ENCODE measurements around the gene SVEP1. TPM values are rescaled to one million over a fixed set of nuclear protein-coding genes. Genes with fewer than 3 reads are reported as not detected.
"Not testable (repeated sequence)": the region's sequence is repeated elsewhere in the genome, so short reads cannot be mapped to it uniquely, and the experiment has no call there.

SVEP1 gene
- total and polyA plus RNA-seq, 9 donors = 13.7 to 35.3 (median 24.8) TPM

DNA sequence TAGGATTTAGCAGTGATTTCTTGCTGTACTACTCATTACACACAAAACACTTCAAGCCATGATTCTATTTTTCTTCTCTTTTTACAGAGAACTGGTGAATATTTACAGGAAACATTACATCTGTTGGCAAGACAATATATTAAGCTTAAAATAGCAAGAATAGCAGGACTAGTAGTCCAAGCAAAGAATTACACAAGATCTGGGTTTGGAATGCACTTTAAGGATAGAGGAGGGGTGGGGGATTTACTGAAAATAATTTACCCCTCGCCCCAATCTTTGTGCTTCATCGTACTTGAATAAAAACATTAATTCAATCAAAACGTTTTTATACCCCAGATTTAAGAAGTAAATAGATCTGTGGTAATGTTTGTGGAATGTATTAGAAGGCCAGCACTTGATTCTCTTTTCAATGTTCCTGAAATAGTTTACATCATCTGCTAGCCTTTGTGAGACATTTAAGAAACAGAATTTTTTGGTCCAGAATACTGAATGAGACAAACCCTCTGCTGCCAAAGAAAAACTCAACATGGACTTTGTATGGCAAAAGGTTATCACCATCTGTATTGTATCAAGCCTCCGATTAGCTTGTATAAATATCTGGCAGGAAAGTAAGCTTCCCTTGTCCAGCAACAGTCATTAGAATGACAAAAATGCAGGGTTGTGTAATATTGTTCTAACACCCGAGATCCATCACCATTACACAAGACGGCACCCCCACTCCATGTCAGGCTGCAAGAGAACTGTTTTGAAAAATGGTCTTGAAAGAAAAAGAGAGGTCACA is 23.8 kb downstream of the SVEP1 start:
- no peaks in the 10 kb centered on the region for H3K36me3 ChIP-seq (ENCODE audit: control insufficient read depth, insufficient read depth, low read length)
- peak; percentile 88 for DNase-seq
- no peaks in the 10 kb centered on the region for H3K27me3 ChIP-seq (ENCODE audit: control insufficient read depth, insufficient read depth, low read length)
- no peaks in the 10 kb centered on the region for H3K9me3 ChIP-seq (replicated peaks; ENCODE audit: control insufficient read depth, low read depth, low read length)
- peak overlapping the region; percentile 63 for H3K27ac ChIP-seq (ENCODE audit: low read length)
- no CpG with 5 or more reads among the region's 6 CpGs for WGBS (ENCODE audit: insufficient coverage)
- no peak overlapping the region for H3K4me3 ChIP-seq (ENCODE audit: low read length)
- H3K4me1 ChIP-seq (ENCODE audit: control insufficient read depth, insufficient read depth, low read length) = peaks cover 2% of the 10 kb centered on the region

DNA sequence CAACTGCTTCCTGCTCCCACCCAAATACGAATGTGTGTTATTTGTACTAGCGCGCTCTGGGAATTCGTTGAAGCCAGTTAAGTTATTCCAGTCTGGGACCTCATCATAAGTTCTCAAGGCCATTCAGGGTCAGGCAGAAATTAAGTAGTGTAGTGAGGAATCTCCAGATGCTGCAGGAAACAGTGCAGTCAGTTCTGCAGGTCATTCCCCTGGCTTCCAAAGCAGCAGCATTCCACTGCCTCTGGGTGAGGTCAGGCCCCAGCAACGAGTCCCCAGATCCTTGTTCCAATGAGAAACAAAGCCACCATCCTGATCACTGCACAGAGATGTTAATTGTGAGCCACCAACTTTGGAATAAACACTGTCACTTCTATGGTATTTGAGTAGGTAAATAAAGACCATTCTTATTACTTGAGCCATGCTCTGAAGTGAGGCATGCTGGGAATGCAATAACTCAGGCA is 33.1 kb downstream of the SVEP1 start:
- DNase-seq = peak; percentile 85
- H3K27me3 ChIP-seq (ENCODE audit: control insufficient read depth, insufficient read depth, low read length) = no peaks in the 10 kb centered on the region
- H3K27ac ChIP-seq (ENCODE audit: low read length) = no peak overlapping the region
- 20% methylated on average over 1 of the region's 5 CpGs for WGBS (ENCODE audit: insufficient coverage)
- H3K9me3 ChIP-seq (replicated peaks; ENCODE audit: control insufficient read depth, low read depth, low read length) = no peaks in the 10 kb centered on the region
- H3K36me3 ChIP-seq (ENCODE audit: control insufficient read depth, insufficient read depth, low read length) = peaks cover 3% of the 10 kb centered on the region
- H3K4me3 ChIP-seq (ENCODE audit: low read length) = no peak overlapping the region
- H3K4me1 ChIP-seq (ENCODE audit: control insufficient read depth, insufficient read depth, low read length) = peaks cover 10% of the 10 kb centered on the region

DNA sequence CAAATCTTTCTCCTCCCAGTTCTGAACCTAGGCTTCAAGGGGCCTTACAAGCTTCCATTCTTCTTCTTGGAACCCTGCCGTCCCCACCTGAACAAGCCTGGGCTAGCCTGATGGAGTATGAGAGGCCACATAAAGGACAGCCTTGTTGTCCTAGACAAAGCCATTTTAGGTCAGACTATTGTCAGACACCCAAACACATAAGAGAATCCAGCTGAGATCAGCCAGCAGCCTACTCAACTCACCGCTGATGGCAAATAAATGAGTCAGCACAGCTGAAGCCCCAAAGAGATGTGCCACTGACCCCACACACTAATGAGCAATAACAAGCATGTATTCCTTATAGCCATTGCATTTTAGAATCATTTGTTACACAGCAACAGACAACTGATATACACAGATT is 33.8 kb downstream of the SVEP1 start:
- H3K4me1 ChIP-seq (ENCODE audit: control insufficient read depth, insufficient read depth, low read length) = peaks cover 10% of the 10 kb centered on the region
- peaks cover 3% of the 10 kb centered on the region for H3K36me3 ChIP-seq (ENCODE audit: control insufficient read depth, insufficient read depth, low read length)
- H3K27ac ChIP-seq (ENCODE audit: low read length) = no peak overlapping the region
- H3K27me3 ChIP-seq (ENCODE audit: control insufficient read depth, insufficient read depth, low read length) = no peaks in the 10 kb centered on the region
- WGBS (ENCODE audit: insufficient coverage) = 56% methylated on average over 1 of the region's 2 CpGs
- no peak for DNase-seq
- H3K9me3 ChIP-seq (replicated peaks; ENCODE audit: control insufficient read depth, low read depth, low read length) = no peaks in the 10 kb centered on the region
- no peak overlapping the region for H3K4me3 ChIP-seq (ENCODE audit: low read length)

DNA sequence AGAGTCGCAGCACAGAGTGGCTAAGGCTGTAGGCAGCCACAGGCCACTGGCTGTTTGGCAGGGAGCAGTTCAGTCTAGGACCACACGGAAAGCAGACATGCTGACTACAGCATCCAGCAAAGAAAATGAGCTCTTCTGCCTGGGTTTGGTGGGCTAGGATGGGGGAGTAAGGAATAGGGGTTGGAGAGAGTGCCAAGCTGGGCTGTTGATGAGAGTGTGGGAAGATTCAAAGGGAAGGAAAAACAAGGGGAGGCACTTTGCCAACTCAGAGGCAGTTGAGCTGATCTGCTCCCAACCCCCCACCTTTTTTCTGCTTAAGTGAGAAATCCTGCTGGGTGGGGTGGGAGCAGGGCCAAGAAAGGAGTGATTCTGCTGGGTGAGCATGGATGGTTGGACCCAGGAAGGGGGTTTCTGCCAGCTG is 35.9 kb downstream of the SVEP1 start:
- 61% methylated on average over 2 of the region's 2 CpGs for WGBS (ENCODE audit: insufficient coverage)
- DNase-seq = peak; percentile 46
- H3K27ac ChIP-seq (ENCODE audit: low read length) = no peak overlapping the region

DNA sequence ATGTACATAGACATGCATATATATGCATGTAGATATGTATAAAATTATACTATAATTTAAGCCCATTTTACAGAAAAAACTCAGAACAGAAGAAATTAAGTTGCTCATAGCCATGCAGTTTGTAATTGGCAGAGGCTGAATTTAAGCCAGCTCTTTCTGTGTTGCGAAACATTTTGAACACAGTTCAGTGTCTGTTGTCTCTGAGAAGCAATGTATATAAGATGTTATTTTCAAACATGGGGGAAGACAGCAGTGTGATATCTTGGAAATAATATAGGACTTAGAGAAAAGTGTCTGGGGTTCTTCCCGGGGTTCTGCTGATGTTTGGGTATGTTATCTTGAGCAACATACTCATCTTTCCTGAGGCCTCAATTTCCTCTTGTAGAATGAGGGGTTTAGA is 37.6 kb downstream of the SVEP1 start:
- 20% methylated on average over 1 of the region's 2 CpGs for WGBS (ENCODE audit: insufficient coverage)
- H3K27ac ChIP-seq (ENCODE audit: low read length) = no peak overlapping the region
- no peaks in the 10 kb centered on the region for H3K27me3 ChIP-seq (ENCODE audit: control insufficient read depth, insufficient read depth, low read length)
- H3K4me3 ChIP-seq (ENCODE audit: low read length) = no peak overlapping the region
- H3K36me3 ChIP-seq (ENCODE audit: control insufficient read depth, insufficient read depth, low read length) = peaks cover 3% of the 10 kb centered on the region
- DNase-seq = no peak
- no peaks in the 10 kb centered on the region for H3K9me3 ChIP-seq (replicated peaks; ENCODE audit: control insufficient read depth, low read depth, low read length)
- H3K4me1 ChIP-seq (ENCODE audit: control insufficient read depth, insufficient read depth, low read length) = peaks cover 10% of the 10 kb centered on the region

More for the DNA sequence above, 35.9 kb downstream of the SVEP1 start:
- no peak overlapping the region for H3K4me3 ChIP-seq (ENCODE audit: low read length)
- no peaks in the 10 kb centered on the region for H3K27me3 ChIP-seq (ENCODE audit: control insufficient read depth, insufficient read depth, low read length)
- peaks cover 10% of the 10 kb centered on the region for H3K4me1 ChIP-seq (ENCODE audit: control insufficient read depth, insufficient read depth, low read length)
- peaks cover 3% of the 10 kb centered on the region for H3K36me3 ChIP-seq (ENCODE audit: control insufficient read depth, insufficient read depth, low read length)
- no peaks in the 10 kb centered on the region for H3K9me3 ChIP-seq (replicated peaks; ENCODE audit: control insufficient read depth, low read depth, low read length)

DNA sequence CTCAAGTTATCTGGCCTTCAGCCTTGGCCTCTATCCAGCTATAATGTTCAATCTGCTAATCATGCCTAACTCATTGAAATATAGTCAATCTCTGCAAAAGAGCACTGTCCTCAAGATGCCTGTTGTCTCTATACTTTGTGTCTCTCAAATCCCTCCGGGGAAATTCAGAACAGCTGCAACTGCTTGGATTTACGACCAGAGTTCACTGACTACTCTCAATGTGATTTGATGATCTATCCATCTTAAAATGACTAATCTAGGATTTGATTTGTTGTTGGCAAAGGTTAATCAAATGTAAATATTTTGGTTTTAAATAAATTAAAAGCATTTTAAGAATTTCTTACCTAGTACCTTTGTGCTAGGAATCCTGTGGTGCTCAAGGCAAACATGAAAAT is 40.9 kb downstream of the SVEP1 start:
- no peaks in the 10 kb centered on the region for H3K27me3 ChIP-seq (ENCODE audit: control insufficient read depth, insufficient read depth, low read length)
- H3K27ac ChIP-seq (ENCODE audit: low read length) = peak overlapping the region; percentile 57
- no peaks in the 10 kb centered on the region for H3K9me3 ChIP-seq (replicated peaks; ENCODE audit: control insufficient read depth, low read depth, low read length)
- no CpG with 5 or more reads among the region's 2 CpGs for WGBS (ENCODE audit: insufficient coverage)
- peak; percentile 88 for DNase-seq
- H3K4me3 ChIP-seq (ENCODE audit: low read length) = no peak overlapping the region
- no peaks in the 10 kb centered on the region for H3K36me3 ChIP-seq (ENCODE audit: control insufficient read depth, insufficient read depth, low read length)
- peaks cover 3% of the 10 kb centered on the region for H3K4me1 ChIP-seq (ENCODE audit: control insufficient read depth, insufficient read depth, low read length)

DNA sequence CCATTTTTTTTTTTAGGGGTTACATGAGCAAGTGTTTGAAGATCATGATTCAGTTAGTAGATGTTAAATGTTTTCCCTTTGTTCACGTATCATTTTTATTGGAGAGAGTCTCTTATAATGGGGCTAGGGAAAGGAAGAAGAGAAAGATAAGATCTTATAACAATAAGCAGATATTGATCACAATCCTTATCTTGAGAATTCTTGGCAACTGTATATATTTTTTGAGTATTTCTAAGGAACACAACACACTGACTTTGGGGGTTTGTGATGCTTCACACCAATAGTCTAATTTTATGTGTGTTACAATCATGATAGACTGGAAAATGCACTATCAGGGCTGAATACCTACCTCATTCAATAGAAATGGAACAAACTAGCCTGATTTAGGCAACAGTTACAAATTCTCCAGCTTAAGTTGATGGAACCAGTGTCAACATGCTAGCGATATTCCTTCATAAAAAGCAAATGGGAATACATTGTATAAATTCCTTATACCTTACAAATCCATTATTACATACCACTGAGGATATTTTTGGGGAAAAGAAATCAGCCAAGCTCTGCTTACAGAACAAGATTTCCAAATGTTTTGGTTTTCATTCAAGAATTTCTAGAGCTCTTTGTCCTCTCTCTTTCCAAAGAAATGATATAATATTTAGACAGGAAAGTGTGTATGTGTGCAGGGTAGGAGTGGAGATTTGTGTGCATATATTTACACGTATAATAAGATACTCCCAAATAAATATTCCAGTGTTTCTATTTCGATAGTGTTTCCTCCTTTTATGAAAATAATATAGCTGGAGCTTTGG is 41.5 kb downstream of the SVEP1 start:
- Histone ChIP-seq H3K4me3 (ENCODE audit: low read length) (no peak overlapping the region), H3K9me3 (replicated peaks; ENCODE audit: control insufficient read depth, low read depth, low read length) (no peaks in the 10 kb centered on the region), H3K27ac (ENCODE audit: low read length) (peak overlapping the region; percentile 74), H3K27me3 (ENCODE audit: control insufficient read depth, insufficient read depth, low read length) (no peaks in the 10 kb centered on the region), H3K36me3 (ENCODE audit: control insufficient read depth, insufficient read depth, low read length) (no peaks in the 10 kb centered on the region), H3K4me1 (ENCODE audit: control insufficient read depth, insufficient read depth, low read length) (no peaks in the 10 kb centered on the region)
- WGBS (ENCODE audit: insufficient coverage) = no CpG with 5 or more reads among the region's 4 CpGs
- DNase-seq = peak; percentile 94

DNA sequence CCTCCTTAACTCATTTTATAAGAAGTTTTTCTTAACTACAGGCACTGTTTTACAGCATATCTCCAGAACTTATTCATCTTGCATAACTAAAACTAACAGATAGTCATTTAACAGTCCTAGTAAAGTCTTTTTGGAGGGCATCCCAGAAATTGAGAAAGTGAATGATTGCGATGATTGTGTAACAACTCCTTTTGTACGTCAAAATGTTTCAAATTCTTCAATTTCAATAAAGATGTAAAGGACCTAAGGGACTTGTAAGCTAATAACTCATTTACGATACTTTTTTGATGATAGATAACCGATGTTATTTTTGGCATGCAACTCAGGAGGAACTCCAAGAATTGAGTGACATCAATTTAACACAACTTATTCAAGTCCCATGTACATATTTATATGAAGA is 42.7 kb downstream of the SVEP1 start:
- peak; percentile 91 for DNase-seq

DNA sequence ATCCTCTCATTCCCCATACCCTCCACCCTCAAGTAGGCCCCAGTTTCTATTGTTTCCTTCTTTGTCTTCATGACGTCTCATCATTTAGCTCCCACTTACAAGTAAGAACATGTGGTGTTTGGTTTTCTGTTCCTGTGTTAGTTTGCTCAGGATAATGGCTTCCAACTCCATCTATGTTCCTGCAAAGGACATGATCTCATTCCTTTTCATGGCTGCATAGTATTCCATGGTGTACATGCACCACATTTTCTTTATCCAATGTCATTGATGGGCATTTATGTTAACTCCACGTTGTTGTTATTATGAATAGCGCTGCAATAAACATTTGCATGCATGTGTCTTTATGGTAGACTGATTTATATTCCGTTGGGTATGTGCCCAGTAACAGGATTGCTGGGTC is 45.4 kb downstream of the SVEP1 start:
- not testable (repeated sequence) for H3K36me3 ChIP-seq (ENCODE audit: control insufficient read depth, insufficient read depth, low read length); H3K27ac ChIP-seq (ENCODE audit: low read length); H3K9me3 ChIP-seq (replicated peaks; ENCODE audit: control insufficient read depth, low read depth, low read length); DNase-seq; H3K27me3 ChIP-seq (ENCODE audit: control insufficient read depth, insufficient read depth, low read length); H3K4me1 ChIP-seq (ENCODE audit: control insufficient read depth, insufficient read depth, low read length); H3K4me3 ChIP-seq (ENCODE audit: low read length)
- no CpG with 5 or more reads among the region's 4 CpGs for WGBS (ENCODE audit: insufficient coverage)

More for the DNA sequence above, 42.7 kb downstream of the SVEP1 start:
- H3K4me1 ChIP-seq (ENCODE audit: control insufficient read depth, insufficient read depth, low read length) = no peaks in the 10 kb centered on the region
- H3K4me3 ChIP-seq (ENCODE audit: low read length) = no peak overlapping the region
- no CpG with 5 or more reads among the region's 4 CpGs for WGBS (ENCODE audit: insufficient coverage)
- H3K36me3 ChIP-seq (ENCODE audit: control insufficient read depth, insufficient read depth, low read length) = no peaks in the 10 kb centered on the region
- H3K9me3 ChIP-seq (replicated peaks; ENCODE audit: control insufficient read depth, low read depth, low read length) = no peaks in the 10 kb centered on the region
- H3K27me3 ChIP-seq (ENCODE audit: control insufficient read depth, insufficient read depth, low read length) = no peaks in the 10 kb centered on the region
- H3K27ac ChIP-seq (ENCODE audit: low read length) = no peak overlapping the region

DNA sequence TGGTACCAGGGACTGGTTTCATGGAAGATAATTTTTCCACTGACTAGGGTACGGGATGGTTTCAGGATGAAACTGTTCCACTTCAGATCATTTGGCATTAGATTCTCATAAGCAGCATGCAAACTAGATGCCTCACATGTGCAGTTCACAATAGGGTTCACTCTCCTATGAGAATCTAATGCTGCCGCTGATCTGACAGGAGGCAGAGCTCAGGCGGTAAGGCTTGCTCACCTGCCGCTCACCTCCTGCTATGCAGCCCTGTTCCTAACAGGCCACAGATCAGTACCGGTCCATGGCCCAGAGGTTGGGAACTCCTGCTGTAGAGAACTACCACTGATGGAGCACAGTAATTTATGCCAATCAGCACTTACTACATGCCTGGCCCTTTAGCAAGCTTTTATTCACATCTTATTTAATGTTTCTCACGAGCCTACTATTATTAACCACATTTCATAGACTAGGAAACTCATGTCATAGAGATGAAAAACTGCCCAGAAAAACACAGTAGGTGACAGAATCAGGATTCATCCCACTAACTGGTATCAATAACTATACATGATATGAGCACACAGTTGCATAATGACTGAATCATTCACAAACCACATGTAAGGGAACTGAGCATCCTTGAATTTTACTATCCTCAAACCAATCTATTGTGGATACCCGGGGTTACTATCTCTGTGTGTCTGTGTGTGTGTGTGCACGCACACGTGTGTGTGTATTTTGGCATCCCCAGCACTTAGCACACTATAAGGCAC is 46.5 kb downstream of the SVEP1 start:
- no peak for DNase-seq
- WGBS (ENCODE audit: insufficient coverage) = 68% methylated on average over 3 of the region's 9 CpGs
- Histone ChIP-seq H3K9me3 (replicated peaks; ENCODE audit: control insufficient read depth, low read depth, low read length) (no peaks in the 10 kb centered on the region), H3K36me3 (ENCODE audit: control insufficient read depth, insufficient read depth, low read length) (no peaks in the 10 kb centered on the region), H3K4me1 (ENCODE audit: control insufficient read depth, insufficient read depth, low read length) (no peaks in the 10 kb centered on the region), H3K27me3 (ENCODE audit: control insufficient read depth, insufficient read depth, low read length) (no peaks in the 10 kb centered on the region), H3K27ac (ENCODE audit: low read length) (no peak overlapping the region), H3K4me3 (ENCODE audit: low read length) (no peak overlapping the region)

All from muscle of leg (tissue), 11 donors.